AG20443 (cell line): ENCODE data around the gene VEGFA.

Experiments used
- DNase-seq: peaks from one replicate; pipeline ENCODE4 v3.0.0; 2012; ENCODE audit warnings: low spot score, mixed read lengths

Gene VEGFA

DNA sequence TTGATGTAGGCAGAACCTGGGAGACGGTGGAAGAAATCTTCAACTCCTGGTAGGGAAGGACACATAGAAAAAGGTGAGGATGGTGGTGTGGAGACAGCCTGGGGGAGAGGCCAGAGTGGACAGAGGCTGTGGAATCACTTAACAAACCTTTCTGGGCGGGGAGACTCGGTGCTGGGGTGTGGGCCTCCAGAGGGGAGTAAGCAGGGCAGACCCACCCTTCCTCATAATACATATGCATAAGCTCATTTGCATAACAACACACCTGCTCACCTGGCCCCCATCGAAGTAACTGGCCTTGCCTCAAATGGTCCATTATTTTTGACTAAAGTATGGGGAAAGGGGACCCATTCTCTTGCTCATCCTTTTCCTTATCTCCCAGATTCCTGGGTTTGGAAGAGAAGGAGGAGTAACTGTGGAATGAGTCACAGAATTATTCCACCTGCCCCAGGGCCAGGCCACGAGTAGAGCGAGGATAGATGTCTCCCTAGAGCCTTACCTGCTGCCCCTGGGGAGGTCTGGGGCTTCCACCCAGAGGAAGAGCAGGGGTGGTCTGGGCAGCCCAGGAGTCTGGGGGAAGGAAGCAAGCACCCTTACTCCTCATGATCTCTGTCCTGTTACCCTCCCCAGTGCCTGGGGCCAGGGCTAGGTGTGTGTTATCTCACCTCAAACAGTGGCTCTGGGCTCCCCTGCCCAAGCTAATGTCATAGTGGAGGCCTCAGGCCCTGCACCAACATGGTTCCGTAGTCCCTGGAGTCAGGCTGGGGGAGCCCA lies 10.7 kb upstream of the VEGFA start:
- DNase-seq: no peak

DNA sequence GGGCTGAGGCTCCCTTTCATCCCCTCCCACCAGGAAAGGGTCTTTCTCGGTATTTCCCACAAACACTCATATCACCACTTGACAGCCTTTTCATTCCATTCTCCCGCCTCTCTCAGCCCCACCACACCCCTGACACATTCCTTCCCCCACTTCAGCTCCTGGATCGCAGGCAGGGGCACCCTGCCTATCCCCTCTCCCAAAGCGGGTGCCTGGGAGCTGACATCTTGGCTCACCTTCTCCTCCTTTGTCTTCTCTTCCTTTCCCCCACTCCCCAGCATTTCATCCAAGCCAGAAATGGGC lies 10.2 kb upstream of the VEGFA start:
- DNase-seq: no peak

DNA sequence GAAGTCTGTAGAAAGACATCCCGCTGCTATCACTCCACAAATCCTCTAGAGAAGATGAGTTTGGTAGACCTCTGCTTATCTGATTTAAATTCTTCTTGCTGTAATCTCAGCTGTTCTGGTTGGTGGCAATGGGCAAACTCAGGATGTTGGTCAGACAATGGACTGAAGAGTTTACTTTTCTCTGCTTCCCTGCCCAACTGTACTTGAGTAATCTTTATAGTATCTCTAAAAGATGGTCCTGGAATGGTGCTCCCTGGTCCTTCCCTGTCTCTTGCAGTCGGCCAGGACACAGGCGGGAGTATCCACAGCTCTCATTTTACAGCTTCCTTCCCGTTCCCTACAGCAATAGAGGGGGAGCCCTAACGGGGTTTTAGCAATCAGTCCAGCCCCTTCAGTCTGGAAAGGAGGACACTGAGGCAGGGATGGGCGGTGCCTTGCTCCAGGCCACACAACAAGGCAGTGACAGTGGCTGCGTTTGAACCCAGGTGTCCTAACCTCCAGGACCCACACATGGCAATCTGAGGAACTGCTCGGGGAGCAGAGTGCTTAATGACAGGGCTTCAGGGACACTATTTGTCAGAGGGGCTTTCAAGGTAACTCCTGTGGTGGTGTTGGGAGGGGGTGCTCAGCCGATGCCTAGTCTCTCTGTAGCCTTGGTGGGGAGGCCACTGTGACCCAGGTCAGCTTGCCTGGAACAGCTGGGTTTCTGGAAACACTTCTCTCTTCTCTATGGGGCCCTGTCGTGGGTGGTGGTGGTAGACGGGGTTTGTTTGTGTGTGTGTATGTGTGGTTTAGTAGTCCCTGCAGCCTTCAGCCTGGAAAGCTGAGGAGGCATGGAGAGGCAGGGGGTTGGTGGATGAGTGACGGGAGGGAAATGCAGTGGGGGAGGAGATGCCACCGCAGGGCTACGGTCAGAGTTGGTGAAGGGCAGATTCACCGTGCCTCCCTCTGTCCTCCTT lies 9.5 kb upstream of the VEGFA start:
- DNase-seq: no peak

DNA sequence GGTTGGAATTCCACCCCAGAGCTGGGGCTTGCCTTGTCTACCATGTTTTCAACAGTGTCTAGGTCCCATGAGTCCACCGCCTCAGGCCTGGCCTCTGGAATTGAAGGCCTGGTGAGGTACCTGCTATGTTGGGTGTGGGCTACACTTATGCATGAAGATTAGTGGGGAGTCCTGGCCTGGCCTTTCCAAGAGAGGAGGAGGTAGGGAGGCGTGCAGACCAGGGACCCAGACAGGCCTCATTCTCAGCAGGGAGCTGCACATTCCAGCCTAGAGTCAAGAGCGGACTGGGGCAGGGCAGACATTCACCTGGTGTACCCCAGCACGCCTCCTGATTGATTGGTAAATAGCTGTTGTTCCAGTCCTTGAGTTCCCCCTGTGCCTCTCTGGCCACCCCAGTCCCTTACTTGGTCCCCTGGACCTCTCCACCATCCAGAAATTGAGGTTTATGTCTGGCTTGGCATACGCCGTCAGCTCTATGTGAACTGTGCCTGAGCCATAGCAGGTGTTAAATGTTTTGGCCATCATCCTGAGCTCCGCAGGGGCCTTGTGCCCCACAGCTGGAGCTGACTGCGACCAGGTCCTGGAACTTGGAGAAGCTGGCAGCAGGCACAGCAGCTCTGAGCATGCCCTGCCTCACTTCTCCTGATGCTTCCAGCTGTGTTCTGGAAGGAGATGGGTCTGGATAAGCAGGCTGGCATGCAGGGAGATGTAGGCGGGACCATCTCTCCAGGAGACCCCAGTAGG lies 8.2 kb upstream of the VEGFA start:
- no peak for DNase-seq

DNA sequence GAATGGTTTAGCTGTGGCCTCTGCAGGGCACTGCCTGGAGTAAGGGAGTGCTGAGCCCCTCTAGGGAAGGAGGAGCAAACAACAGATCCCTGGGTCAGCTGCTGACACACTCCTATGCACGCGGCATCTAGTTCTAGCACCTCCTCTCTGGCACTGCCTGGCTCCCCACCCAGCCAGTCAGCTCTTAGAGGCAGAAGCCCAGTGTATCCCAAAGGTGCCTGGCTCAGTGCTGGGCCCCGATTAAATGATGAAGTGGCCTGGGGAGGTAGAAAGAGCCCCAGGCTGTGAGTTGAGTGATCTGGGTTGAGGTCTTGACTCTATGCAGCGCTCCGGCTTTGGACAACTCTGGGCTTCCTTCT lies 7.6 kb upstream of the VEGFA start:
- DNase-seq: no peak

DNA sequence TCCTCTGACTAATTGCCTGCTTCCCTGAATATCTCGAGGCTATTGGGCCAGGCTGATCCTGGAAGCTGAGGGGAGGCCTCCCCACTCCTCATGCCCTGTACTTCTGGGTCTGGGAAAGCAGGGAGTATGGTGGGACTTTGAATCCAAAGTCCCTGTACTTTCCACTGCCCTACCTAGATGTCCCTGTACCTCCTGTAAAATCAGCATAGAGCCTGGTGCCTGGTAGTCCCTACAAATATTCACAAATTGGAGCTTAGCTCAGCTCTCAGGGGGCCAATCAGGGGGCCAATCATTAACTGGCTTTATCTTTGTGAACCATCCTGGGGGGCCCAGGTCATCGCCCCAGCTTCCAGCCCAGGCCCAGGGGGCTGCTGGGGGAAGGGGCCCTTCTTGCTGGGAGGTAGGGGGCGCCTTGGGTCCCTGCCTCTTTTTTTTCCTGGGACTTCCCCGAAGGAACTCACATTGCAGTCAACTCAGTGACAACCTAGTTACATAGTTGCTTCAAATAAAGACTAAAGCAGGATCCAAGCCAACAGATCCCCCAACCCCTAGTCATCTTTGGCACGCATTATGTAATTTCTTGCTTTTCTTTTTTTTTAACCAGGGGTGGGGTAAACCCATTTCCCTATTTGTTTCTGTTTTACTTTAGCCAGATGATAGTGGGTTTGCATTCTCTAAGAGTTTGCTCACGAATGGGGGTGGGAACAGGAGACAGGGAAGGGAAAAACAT lies 6.9 kb upstream of the VEGFA start:
- DNase-seq: peak; percentile 46

DNA sequence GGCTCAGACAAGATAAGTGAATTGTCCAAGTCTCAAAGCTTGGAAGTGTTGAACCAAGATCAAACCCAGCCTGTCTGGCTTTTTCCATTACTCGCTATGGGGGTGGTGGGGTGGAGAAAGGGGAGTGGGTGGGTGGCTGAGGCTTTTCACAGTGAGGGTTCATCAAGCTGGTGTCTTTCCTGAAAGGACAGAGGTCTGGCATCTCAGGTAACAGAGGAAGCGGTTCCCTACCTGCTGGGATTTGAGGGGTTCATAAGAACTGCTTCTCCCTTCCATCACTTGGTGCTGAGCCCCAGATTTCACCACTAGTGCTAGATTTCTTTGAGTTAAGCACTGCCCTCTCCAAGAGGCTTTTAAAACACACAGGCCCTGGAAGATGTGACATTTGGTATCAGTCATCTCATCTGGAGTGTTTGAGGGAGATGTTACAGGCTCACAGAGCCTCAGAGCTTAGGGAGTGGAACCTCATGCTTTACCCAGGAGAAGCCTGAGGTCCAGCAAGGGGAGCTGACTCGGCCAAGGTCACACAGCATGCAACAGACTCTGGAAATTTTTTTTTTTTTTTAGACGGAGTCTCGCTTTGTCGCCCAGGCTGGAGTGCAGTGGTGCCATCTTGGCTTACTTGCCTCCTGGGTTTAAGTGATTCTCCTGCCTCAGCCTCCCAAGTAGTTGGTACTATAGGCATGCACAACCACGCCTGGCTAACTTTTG lies 6.0 kb upstream of the VEGFA start:
- DNase-seq: no peak

DNA sequence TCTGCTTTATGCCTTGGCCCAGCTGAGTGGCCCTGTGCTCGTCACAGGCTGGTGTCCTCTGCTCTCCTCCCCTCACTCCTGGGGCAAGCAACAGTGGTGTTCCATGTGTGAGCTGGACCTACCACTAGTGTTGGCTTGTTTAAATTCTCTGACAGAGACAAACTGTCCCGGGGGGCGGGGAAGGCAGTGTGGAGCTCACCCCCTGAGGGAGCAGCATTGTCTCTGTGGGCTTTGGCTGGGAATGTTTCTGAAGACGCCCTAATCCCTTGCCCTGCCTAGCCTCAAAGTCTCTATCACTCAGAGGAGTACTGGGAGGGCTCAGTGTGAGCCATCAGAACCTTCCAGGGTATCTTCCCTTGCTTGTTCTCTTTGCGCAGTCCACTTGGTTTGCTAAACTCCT lies 5.2 kb upstream of the VEGFA start:
- no peak for DNase-seq

DNA sequence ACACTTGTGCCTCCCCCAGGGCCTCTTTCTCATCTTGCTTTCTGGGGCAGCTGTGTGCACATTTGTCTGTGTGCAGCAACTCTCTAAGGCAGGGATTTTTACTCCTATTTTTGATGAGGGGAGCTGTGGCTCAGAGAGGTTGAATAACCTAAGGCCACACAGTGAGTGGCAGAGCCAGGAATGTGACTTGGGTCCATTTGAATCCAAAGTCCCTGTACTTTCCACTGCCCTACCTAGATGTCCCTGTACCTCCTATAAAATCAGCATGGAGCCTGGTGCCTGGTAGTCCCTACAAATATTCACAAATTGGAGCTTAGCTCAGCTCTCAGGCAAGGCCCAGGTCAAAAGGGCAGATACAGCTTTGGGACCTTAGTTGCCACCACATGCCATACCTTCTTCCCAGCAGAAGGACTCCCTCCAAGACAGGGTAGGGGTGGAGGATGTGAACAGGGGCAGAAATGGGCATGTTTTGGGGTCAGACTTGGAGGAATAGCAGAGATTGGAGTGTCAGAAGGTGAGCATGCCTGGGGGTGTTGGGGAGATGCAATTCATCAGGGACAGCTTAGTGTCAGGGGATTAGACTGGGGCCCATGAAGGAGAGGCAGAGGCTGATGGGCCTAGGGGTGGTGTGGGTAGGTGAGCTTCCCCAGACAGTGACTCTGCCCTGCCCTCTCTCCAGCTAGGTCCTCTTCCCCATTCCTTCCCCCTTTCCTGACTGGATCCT lies 4.1 kb upstream of the VEGFA start:
- DNase-seq: no peak

DNA sequence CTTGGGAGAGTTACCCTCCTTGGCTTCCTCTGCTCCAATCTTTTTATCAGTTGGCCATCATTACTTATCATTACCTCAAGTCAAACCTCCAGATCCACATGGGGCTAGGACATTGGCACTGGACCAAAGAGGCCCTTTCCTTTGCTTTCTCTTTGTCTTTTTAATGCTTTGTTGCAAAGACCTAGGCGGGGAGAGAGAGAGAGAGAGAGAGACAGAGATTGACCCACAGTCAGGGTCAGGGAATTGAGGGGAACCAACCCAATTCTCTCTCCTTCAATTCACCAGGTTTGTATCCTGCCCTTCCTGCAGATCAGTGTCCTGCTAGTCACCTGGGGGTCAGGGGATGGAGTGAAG lies 3.5 kb upstream of the VEGFA start:
- DNase-seq: no peak

DNA sequence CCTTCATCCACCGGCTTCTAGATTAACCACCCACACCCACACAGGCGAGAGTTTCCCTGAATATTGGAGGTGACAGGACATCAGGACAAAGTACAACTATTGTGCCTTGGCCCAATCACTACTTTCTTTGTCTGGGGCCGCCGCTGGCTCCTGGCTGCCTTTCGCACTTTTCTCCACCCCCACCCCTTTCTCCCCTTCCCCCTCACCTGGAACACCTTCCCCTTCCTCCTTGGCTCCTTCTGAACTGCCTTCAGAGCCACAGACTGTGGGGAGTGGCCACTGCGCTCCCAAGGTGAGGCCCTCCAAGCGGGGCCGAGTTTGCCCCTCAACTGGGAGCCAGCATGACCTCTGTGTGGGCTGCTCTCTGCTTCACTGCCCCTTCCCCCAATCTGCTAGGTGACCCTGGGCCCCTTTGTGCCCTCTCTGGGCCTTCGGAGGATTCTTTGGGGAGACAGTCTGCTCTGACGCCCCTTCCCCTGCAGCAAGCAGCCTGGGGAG lies 3.0 kb upstream of the VEGFA start:
- no peak for DNase-seq

DNA sequence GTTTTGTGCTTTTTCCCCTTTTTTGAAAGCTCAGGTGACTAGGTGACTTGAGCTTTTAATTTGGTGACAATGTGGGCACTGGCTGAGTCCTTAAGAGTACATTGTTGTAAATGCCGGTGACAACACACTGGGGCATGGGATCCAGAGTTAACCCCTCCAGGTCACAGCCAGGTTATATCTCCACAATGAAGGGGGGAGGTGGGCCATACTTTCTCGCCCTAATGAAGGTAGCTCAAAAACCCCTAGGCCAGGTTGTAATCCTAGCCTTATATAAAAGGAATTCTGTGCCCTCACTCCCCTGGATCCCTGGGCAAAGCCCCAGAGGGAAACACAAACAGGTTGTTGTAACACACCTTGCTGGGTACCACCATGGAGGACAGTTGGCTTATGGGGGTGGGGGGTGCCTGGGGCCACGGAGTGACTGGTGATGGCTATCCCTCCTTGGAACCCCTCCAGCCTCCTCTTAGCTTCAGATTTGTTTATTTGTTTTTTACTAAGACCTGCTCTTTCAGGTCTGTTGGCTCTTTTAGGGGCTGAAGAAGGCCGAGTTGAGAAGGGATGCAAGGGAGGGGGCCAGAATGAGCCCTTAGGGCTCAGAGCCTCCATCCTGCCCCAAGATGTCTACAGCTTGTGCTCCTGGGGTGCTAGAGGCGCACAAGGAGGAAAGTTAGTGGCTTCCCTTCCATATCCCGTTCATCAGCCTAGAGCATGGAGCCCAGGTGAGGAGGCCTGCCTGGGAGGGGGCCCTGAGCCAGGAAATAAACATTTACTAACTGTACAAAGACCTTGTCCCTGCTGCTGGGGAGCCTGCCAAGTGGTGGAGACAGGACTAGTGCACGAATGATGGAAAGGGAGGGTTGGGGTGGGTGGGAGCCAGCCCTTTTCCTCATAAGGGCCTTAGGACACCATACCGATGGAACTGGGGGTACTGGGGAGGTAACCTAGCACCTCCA lies 2.2 kb upstream of the VEGFA start:
- no peak for DNase-seq

DNA sequence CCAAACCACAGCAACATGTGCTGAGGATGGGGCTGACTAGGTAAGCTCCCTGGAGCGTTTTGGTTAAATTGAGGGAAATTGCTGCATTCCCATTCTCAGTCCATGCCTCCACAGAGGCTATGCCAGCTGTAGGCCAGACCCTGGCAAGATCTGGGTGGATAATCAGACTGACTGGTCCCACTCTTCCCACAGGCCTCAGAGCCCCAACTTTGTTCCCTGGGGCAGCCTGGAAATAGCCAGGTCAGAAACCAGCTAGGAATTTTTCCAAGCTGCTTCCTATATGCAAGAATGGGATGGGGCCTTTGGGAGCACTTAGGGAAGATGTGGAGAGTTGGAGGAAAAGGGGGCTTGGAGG lies 1.5 kb upstream of the VEGFA start:
- no peak for DNase-seq

DNA sequence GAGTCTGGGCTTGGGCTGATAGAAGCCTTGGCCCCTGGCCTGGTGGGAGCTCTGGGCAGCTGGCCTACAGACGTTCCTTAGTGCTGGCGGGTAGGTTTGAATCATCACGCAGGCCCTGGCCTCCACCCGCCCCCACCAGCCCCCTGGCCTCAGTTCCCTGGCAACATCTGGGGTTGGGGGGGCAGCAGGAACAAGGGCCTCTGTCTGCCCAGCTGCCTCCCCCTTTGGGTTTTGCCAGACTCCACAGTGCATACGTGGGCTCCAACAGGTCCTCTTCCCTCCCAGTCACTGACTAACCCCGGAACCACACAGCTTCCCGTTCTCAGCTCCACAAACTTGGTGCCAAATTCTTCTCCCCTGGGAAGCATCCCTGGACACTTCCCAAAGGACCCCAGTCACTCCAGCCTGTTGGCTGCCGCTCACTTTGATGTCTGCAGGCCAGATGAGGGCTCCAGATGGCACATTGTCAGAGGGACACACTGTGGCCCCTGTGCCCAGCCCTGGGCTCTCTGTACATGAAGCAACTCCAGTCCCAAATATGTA lies 957 bp upstream of the VEGFA start:
- DNase-seq: peak; percentile 91

DNA sequence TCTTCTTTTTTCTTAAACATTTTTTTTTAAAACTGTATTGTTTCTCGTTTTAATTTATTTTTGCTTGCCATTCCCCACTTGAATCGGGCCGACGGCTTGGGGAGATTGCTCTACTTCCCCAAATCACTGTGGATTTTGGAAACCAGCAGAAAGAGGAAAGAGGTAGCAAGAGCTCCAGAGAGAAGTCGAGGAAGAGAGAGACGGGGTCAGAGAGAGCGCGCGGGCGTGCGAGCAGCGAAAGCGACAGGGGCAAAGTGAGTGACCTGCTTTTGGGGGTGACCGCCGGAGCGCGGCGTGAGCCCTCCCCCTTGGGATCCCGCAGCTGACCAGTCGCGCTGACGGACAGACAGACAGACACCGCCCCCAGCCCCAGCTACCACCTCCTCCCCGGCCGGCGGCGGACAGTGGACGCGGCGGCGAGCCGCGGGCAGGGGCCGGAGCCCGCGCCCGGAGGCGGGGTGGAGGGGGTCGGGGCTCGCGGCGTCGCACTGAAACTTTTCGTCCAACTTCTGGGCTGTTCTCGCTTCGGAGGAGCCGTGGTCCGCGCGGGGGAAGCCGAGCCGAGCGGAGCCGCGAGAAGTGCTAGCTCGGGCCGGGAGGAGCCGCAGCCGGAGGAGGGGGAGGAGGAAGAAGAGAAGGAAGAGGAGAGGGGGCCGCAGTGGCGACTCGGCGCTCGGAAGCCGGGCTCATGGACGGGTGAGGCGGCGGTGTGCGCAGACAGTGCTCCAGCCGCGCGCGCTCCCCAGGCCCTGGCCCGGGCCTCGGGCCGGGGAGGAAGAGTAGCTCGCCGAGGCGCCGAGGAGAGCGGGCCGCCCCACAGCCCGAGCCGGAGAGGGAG lies 580 bp downstream of the VEGFA start:
- peak; percentile 75 for DNase-seq

DNA sequence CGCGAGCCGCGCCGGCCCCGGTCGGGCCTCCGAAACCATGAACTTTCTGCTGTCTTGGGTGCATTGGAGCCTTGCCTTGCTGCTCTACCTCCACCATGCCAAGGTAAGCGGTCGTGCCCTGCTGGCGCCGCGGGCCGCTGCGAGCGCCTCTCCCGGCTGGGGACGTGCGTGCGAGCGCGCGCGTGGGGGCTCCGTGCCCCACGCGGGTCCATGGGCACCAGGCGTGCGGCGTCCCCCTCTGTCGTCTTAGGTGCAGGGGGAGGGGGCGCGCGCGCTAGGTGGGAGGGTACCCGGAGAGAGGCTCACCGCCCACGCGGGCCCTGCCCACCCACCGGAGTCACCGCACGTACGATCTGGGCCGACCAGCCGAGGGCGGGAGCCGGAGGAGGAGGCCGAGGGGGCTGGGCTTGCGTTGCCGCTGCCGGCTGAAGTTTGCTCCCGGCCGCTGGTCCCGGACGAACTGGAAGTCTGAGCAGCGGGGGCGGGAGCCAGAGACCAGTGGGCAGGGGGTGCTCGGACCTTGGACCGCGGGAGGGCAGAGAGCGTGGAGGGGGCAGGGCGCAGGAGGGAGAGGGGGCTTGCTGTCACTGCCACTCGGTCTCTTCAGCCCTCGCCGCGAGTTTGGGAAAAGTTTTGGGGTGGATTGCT lies 1.3 kb downstream of the VEGFA start:
- DNase-seq: peak; percentile 69

DNA sequence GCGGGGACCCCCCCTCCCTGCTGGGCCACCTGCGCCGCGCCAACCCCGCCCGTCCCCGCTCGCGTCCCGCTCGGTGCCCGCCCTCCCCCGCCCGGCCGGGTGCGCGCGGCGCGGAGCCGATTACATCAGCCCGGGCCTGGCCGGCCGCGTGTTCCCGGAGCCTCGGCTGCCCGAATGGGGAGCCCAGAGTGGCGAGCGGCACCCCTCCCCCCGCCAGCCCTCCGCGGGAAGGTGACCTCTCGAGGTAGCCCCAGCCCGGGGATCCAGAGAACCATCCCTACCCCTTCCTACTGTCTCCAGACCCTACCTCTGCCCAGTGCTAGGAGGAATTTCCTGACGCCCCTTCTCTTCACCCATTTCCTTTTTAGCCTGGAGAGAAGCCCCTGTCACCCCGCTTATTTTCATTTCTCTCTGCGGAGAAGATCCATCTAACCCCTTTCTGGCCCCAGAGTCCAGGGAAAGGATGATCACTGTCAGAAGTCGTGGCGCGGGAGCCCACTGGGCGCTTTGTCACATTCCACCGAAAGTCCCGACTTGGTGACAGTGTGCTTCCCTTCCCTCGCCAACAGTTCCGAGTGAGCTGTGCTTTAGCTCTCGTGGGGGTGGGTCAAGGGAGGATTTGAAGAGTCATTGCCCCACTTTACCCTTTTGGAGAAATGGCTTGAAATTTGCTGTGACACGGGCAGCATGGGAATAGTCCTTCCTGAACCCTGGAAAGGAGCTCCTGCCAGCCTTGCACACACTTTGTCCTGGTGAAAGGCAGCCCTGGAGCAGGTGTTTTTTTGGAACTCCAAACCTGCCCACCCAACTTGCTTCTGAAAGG lies 2.1 kb downstream of the VEGFA start:
- DNase-seq: peak; percentile 88
